Activated T-cell treated with anti-CD3 and anti-CD28 coated beads, Interleukin-2, amount 50 U/mL, for 1 hour (primary cell): ENCODE measurements around the gene JAKMIP2.
"Not testable (repeated sequence)": the region's sequence is repeated elsewhere in the genome, so short reads cannot be mapped to it uniquely, and the experiment has no call there.

Source experiments
- DNase-seq: peaks from one replicate; pipeline ENCODE4 v3.0.0-alpha.2; 2020

Gene JAKMIP2

DNA sequence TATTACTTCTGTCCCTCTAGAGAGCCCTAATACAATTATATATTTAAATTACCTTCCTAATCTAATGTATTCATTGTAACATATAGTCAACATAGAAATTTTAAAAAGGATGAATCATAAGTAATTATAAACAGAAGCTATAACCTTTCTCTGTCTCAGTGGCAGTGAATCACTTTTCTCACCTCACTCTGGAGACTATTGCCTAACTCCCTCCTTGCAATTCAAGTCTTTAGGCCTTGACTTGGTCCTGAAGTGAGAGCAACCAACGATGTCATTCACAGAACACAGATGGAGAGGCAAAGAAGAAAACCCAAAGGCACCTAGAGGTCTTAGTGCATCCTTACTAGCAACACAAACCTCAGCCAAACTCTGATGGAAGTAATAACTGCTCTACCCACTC is 139.4 kb downstream of the JAKMIP2 start:
- no peak for DNase-seq

DNA sequence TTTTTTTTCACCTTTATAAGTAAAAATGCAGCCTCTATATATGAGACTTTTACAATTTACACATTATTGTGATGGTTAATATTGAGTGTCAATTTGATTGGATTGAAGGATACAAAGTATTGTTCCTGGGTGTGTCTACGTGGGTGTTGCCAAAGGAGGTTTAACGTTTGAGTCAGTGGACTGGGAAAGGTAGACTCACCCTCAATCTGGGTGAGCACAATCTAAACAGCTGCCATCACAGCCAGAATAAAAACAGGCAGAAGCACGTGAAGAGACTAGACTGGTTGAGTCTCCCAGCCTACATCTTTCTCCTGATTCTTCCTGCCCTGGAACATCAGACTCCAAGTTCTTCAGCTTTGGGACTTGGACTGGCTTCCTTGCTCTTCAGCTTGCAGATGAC is 139.9 kb downstream of the JAKMIP2 start:
- no peak for DNase-seq

DNA sequence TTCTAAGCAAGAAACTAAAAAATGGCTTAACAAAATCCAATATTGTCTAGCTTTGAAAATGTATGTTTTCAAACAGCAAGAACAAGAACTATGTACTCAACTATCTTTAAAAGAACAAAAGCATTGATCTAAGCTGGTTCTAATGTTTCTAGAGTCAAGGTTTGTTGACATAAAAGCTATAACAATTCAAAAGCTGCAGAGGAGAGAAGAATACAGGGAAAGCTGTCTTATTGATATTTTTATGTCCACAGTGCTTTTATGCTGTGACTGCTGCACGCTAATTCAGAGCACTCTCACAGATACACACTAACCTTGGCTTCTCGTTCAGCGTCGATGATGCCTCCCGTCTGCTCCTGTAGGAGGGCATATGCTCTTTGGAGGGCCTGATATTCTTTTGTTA is 143.2 kb downstream of the JAKMIP2 start:
- DNase-seq, result no peak

DNA sequence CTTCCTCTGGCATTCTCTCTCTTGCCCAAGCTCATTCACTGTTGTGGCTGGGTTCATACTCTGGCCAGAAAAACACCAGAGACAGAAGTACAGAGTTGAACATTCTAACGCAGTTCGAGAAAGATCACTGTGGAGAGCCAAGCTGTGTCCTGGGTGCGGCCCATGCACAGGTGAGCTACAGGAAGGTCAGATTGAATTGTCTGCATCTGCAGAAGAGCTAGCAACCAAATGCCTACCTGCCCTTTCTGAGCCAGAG is 145.9 kb downstream of the JAKMIP2 start:
- DNase-seq, result no peak

DNA sequence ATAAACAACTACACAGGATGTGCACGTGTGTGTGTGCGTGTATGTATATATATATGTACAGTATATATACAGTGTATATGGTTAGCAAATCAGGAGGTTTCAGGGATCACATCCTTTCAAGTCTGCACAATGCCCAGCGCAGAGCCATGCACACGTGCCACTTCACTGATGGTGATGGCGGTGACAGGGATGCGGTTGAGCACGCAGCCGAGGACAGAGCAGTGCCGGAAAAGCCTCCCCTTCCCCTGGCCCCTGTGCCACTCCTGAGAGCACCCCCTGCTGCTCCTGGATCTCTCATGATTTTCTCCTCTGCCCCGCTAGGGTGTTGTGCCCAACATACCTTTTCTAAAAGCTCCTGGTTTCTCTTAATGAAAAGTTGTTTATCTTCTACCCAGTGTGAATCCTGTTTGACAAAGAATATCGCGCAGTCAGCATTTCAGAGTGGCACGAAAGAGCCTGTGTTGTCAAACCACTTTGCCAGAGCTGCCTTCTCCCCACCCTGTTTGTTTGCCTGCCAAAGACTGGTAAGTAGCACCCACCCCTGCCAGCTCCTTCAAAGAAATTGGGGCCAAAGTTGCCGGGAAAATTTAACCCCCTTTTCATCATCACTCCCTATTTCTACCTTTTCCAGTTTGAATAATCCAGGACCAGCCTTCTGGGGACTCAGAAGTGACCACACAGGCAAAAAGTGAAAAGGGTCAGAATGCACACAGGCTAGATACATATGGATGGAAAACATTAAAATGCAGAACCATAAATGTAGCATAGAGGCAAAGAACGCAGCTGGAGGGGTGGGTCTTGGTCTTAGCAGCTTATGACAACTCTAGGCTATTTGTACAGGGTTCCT is 146.4 kb downstream of the JAKMIP2 start:
- DNase-seq, result no peak

DNA sequence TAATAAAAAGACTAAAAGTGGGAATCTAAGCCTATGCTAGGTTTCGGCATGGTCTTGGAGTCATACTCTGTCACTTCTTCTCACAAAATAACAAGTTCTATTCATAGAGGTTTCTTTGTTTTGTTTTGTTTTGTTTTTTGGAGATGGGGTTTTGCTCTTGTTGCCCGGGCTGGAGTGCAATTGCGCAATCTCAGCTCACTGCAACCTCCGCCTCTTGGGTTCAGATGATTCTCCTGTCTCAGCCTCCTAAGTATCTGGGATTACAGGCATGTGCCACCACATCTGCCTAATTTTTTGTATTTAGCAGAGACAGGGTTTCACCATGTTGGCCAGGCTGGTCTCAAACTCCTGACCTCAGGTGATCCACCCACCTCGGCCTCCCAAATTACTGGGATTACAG is 147.1 kb downstream of the JAKMIP2 start:
- DNase-seq, result not testable (repeated sequence)

DNA sequence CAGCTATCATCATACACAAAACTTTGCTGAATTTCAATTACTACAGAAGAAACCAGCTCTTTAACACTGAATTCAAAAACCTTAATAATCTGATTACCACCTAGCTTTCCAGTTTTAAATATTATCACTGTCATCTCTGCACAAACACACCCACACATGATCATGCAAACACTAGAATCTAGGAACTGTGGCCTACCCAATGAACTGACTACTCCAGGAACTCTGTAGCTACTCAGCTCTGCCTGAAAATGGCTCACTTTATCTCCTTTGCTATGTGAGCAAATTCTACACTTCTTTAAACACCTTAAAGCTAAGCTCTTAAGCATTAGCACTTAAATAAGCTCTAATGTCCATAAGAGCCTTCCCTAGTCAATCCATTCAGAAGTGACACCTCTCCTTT is 149.4 kb downstream of the JAKMIP2 start:
- DNase-seq, result no peak

DNA sequence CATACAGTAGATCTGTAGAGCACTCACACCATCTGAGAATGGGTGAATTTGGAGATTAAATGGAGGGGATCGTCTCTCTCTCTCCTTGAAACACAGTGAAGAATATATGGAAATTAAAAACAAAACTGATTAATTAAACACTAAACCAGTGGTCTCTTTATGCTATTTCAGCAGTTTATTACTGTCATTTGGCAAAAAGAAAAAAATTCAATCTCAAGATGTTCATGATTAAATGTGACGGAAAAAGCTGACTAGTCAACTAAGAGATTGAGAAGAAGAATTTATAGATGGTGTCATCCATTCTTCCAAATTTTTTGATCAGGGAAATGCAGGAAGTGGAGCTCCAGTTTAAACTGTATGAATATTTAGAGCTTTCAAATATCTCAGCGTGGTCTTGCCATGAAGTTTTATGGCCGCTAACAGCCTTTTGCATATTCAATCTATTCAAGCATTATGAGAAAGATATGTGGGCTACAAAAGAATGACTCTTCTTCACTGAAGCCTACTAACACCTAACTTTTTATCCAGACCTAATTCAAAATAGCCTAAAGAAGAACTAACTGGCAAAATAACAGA is 151.0 kb downstream of the JAKMIP2 start:
- DNase-seq, result no peak

DNA sequence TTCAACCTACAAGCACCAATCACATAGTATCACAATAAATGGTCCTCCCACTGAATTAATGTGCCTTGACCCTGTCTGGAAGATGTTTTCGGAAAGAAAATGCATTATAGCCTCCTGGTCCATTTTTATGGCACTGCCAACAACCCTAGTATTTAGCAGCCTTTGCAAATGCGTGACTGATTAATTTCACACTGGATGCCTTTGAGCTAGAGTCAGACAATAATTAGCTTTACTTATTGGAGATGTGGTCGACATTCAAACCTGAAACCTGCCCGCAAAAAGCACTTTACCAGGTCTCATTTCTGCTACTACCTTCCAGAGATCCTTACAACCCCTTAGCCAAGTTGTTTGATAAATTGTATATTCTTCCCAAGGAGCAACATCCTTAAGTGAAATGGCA is 153.3 kb downstream of the JAKMIP2 start:
- no peak for DNase-seq

DNA sequence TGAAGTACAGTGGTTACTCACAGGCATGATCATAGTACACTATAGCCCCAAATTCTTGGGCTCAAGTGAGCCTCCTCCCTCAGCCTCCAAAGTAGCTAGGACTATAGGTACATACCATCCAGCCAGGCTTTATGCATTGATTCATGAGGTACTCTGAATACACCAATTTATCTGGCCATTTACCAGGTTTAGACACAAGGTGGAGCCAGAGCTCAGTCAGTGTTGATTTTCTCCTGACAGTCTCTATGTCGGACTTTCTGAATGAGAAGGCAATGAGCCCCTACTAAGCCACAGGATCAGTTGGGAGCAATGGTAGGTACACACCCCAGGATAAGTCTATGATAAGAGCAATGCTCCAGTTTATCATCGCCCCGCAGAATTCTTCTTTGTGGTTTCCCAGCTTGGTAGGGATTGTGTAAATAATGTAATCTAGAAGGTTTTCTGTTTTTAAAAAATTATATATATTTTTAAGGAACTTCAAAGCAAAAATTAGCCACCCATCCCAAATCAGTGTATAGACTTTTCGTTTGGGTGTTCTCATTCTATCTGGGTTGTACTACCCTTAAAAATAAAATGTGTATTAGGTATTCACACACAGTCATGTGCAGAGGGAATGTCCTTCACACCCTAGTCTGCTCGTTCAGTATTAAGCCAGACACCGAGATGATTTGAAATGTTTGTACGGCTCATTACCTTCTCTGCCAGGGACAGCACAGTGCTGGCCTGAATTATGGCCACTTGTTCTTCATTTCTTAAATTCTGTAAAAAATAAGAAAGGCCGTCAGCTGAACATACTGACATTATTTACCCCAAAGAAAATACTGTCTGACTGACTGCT is 154.3 kb downstream of the JAKMIP2 start:
- DNase-seq, result peak; percentile 26

DNA sequence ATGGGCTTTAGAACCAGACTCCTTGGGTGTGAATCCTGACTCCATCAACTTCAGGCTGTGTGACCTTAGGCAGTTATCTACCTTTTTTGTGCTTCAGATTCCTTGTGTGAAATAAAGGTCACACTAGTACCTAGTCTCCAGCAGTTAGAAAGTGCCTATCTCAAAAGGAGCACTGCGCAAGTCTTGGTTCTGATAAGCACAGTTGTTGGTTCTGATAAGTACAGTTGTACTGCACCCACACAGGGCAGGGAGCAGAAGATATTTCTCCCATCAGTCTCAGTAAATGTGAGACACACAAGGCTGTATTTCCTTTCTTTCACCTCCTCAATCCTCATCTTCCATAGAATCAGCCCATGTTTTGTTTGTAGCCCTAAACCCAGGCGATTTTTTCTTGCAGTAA is 156.1 kb downstream of the JAKMIP2 start:
- DNase-seq, result no peak

DNA sequence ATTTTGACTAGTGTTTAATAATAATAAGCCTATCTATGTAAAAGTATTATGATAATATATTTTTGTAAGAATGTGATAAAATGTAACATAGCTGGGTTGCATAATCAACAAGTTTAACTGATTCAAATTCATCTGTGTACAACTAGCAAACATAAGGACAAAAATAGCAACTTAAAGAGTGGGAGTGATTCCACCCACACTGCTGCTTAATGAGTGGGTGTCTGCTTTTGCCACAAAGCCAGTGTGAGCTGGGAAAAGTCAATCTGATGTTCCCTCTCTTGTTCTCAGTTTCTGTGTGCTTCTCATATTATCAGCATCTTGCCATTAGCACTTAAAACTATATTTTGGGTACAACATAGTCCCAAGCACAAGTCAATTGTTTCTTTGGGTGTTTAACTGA is 161.5 kb downstream of the JAKMIP2 start:
- DNase-seq, result no peak

DNA sequence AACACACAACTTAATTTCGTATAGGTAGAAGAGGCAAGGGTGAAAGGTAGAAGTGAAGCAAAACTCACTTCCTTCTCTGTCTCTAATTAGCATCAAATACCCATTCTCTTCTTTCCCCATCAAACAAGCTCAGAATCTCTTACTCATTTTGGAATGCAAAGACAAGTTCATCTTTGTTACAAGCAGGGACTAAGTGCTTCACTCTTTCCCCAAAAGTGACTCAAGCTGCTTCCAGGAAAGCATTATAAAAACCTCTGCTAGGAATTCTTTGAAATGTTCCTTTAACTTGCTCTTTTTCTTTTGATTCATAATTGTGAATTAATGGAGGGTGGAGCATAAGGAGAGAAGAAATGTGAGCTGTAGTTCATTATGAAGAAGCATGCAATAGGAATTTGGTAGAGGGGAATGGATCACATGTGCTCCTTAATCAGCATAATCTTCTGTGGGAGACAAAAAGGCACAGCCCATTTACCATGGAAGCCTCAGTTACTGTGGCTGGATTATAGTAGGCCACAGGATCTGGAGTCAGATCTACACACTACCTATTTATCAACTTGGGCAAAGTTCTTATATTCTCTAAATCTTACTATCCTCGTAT is 163.1 kb downstream of the JAKMIP2 start:
- DNase-seq, result no peak

DNA sequence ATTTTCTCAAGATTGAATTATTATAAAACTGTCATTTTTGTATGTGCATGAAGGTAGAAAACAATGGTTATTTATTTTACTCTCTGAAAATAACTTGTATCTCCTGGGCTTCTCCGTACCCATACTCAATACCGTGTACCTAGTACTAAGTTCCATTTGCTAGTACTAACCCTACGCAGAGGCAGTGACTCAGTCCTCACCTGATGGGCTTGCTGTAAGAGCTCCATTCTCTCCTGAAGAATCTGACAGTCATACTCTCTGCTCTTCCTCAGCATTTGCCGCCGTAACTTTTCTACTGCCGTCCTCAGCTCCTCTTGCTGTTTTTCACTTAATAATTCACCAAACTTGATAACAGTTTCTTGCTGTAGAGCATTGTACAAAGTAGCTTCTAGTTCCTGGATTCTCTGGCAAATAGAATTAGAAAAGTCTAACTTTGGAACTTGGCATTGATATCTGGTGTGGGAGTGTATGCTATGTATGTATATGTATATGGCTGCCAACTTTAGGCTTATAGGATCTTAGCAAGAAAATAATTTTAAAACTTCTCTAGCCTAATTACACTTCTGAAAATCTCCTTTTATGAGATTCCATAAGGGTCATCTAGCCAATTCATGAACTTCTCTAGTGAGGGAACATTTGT is 164.7 kb downstream of the JAKMIP2 start:
- DNase-seq, result no peak

DNA sequence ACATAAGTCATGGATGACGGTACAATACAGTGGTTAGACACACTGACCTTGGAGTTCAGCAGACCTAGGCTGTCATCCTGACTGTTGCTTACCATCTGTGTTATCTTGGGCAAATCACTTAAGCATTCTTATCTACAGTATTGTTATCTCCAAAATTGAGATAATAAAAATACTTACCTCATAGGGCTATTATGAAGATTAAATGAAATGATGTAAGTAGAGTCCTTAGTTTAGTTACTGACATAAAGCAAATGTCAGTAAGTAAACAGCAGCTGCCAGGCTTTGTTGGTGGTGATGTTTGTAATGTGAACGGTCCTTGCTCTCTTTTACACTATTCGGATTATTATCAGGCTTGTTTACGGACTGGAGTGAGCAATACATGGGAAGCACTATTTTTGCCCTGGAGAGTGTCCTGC is 165.3 kb downstream of the JAKMIP2 start:
- DNase-seq, result no peak

DNA sequence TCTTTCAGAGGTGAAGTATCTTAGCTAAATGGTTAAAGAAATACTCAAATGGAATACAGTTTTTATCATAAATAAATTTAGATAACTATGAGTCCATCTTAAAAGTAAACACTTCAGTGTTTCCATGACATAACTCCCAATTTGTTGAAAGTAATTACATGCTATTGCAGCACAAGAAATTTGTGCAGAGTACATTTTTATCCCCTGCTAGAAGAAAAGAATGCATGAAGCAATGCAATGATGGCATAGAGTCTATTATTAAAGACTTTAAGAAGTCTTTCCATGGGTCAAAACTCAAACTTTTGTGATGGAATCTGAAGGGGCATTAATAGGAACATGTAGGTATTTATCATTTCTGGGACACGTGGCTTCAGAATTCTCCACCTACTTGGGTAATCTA is 166.1 kb downstream of the JAKMIP2 start:
- no peak for DNase-seq

DNA sequence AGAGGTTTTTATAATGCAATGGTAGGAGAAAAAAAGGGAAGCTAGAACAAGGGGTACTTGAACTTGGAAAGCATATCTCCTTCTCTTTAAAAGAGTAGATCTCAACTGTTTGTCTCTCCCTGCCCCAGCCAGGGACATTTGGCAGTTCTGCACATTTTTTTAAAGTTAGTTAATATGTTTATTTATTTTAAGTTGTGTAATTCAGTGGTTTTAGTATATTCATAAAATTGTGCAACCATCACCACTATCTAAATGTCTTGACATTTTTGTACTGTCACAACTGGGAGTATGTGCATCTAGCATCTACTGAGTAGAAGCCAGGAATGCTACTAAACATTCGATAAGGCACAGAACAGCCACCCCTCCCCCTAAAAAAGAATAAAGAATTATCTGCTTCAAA is 169.2 kb downstream of the JAKMIP2 start:
- DNase-seq, result no peak

DNA sequence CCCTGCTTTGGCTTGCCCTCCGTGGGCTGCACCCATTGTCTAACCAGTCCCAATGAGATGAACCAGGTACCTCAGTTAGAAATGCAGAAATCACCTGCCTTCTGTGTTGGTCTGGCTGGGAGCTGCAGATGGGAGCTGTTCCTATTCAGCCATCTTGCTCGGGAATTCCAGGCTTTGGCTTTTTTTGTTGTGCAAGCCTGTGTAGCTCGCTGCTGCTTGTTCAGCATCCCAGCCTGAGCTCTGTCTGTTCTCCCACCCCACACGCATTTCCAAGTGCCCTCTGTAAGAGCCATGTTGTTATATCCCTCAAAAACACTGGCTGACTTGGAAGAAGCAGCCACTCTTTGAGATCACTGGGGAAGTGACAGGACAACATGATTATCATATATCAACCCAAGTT is 171.0 kb downstream of the JAKMIP2 start:
- no peak for DNase-seq

DNA sequence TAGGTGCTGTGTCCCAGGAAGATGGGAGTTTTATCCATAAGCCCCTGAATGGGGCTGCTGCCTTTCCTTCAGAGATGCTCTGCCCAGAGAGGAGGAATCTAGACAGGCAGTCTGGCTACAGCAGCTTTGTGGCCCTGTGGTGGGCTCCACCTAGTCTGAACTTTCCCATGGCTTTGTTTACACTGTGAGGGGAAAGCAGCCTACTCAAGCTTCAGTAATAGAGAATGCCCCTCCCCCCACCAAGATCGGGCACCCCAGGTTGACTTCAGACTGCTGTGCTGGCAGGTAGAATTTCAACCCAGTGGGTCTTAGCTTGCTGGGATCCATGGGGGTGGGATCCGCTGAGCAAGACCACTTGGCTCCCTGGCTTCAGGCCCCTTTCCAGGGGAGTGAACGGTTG is 171.7 kb downstream of the JAKMIP2 start:
- DNase-seq, result no peak

DNA sequence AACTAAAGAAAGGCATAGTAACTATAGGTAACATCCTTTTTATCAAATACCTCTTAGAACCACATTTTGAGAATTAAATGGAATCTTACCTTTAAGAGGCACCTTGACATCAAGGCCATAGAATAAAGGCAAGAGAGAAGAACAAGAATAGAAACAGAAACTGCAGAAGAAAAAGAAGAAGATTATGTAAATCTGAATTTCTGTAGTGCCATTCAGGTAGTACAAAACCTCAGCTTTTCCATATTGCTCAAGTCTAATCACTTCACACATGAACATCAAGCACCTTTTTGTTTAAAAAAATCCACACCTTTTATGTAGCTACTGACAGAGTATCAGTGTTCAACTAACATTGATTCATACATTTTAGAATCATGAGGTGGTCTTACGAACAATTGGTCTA is 180.9 kb downstream of the JAKMIP2 start:
- DNase-seq, result no peak

DNA sequence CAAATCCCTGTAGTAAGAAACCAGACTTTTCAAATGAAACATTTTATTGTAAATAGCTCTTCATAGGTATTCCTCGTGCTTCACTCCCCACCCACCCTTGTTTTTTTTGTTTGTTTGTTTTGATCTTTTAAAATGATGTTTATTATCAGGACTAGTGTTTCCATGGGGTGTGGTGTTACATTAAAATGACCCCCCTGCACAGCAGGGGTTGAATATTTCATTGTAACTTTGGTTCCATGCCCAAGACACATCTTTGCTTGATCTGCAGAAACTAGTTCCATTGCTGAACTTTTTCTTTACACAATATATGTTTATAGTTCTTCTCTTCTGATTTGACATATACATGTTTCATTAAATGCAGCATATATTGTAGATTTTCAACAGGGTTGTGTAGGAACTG is 191.4 kb downstream of the JAKMIP2 start:
- no peak for DNase-seq

DNA sequence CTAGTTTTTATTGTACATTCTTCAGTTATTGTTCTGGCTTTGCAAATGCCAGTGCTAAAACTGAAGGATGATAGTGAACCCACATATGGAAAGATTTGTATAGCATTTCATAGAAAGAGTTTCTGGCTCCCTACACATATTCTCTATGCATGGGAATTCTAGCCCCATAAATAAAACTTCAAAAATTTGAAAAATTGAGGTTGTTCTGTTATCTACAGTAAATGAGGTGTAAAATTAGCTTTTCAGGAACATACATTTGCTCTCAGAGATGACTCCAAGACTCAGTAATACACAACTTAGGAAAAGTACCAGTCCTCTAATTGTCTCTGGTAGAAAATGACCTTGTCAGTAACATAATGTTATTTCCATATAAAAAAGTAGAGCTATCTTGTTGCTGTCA is 192.4 kb downstream of the JAKMIP2 start:
- DNase-seq, result no peak

DNA sequence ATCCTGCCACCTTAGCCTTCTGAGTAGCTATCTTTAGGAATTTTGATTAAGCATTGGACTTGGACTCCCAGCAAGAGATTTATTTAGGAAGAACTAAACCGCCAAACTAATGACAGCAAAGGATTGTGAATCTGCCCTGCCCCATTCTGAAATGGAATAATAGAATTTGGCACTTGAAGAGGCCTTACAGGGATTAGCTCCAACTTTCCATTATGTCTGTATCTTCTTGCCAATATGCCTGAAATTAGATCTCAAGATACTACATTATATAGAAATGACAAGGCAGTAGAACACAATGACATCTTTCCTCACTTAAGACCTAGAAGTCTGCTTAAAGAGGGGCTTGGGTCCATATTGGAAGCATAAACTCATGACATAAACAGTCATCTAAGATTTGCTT is 195.7 kb downstream of the JAKMIP2 start:
- no peak for DNase-seq
